ENCODE measurements around the gene ZNF454.

Gene ZNF454

GRCh38 chr5:178940569-178941360 is at the start of gene ZNF454:
Gene ZNF454, plus strand, starts transcription at chr5:178941198. Its CDS starts 1,594 bp downstream, at chr5:178942792.
- DNase-seq: no peak

DNA sequence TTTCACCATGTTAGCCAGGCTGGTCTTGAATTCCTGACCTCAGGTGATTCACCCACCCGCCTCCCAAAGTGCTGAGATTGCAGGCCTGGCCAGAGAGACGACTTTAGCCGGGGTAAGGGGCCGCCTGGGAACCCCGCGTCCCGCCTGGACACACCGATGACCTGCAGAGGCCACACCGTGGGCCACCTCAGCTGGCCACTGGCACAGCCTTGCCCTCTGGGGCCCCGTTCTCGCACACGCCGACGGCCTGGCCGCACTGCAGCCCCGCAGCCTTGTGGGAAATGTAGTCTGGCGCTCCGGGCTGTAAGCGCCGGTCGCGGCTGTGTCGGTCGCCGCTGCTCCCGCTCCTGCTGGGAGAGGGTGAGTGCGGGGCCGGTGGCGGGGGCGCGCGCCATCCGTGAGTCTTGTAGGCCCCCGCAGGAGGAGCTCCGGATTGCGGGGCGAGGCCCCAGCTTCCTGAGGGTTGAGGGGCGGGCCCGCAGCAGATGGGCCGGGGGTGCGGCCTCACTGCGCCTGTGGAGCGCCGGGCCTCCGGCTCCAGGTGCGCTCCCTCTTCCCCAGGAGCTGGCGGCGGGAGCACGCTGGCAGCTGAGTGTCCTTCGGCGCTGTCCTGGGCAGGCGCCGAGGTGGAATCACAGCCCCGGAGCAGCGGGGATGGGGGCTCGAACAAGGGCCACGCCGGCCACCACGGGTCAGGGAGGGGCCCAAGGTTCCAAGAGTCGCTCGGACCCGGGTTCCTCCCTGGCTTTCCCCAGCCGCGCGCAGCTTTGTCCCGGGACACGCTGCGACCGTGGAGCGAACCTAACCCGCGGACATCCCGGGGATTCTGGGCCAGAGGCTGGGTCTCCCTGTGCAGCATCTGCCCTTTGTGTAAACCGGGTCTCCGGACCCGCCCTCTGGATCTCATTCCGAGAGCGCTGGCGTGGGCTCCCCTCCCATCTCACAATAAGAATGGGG is 45.1 kb upstream of the ZNF454 start, which contains the start of gene ZFP2:
ZFP2 (plus strand) TSS at position 299 of the 957 bp plus-strand sequence. CDS start 35,401 bp downstream, outside the sequence.
- peak; percentile 46 to 59 for DNase-seq

DNA sequence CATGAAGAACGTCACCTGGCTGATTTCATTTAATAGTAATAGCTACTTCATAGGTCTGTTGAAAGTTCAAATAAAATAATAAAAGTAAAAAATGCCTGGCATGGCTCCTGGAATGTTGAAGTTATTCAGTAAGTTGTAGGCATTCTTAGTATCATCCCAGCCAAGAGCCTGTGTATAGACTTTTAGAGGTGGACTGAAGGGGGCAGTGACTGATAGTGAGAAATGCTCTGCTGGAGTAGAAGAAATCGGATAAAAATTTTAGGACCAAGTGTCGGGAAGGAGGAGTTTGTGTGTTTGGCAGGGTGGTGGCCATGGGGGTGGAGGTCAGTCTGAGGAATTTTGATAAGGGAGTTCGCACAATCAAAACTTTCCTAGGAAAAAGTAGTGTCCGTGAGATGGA is 41.7 kb upstream of the ZNF454 start:
- DNase-seq: no peak

- DNase-seq: no peak
Observed at GRCh38 chr5:178902849-178903248, 38.1 kb upstream of the ZNF454 start.

DNA sequence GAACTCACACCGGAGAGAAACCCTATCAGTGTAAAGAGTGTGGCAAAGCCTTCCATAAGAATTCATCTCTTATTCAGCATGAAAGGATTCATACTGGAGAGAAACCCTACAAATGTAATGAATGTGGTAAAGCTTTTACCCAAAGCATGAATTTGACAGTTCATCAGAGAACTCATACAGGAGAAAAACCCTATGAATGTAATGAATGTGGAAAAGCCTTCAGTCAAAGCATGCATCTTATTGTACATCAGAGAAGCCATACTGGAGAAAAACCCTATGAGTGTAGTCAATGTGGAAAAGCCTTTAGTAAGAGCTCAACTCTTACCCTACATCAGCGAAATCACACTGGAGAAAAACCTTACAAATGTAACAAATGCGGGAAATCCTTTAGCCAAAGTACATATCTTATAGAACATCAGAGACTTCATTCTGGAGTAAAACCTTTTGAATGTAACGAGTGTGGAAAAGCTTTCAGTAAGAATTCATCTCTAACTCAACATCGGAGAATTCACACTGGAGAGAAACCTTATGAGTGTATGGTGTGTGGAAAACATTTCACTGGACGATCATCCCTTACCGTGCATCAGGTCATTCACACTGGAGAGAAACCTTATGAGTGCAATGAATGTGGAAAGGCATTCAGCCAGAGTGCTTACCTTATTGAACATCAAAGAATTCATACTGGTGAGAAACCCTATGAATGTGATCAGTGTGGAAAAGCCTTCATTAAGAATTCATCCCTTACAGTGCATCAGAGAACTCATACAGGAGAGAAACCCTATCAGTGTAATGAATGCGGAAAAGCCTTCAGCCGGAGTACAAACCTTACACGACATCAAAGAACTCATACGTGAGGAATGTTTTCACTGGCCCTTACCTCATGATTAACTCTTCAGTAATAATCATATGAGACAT is 8.9 kb upstream of the ZNF454 start:
- no peak for DNase-seq

GRCh38 chr5:178941361-178941760 is 363 bp downstream of the ZNF454 start:
- DNase-seq: no peak

DNA sequence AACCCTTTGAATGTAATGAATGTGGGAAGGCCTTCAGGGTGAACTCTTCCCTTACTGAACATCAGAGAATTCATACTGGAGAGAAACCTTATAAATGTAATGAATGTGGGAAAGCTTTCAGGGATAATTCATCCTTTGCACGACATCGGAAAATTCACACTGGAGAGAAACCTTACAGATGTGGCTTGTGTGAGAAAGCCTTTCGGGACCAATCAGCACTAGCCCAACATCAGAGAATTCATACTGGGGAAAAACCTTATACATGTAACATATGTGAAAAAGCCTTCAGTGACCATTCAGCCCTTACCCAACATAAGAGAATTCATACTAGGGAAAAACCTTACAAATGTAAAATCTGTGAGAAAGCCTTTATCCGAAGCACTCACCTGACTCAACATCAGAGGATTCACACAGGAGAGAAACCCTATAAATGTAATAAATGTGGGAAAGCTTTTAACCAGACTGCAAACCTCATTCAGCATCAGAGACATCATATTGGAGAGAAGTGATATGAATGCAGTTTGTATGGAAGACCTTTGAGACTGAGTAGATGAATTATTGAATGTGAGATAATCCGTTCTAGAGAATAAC is 24.6 kb downstream of the ZNF454 start:
- DNase-seq: no peak

- no peak for DNase-seq
Observed at GRCh38 chr5:178981381-178981780, 40.4 kb downstream of the ZNF454 start.

DNA sequence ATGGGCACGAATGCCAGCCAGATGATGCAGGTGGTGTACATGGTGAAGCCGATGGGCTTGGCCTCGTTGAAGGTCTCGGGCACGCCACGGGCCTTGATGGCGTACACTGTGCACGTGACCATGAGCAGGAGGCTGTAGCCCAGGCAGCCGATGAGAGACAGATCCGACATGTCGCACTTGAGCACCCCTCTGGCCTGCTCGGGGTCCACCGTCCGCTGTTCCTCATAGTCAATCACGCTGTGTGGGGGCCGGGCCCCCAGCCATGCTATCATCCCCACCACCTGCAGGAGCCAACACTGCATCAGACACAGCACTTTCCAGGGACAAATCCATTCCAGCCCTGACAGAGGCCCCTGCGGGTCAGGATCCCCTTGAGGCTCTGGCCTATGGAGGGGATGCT is 41.9 kb downstream of the ZNF454 start:
- DNase-seq: no peak

GRCh38 chr5:178983728-178984127 is 42.7 kb downstream of the ZNF454 start:
- DNase-seq: no peak

GRCh38 chr5:178984145-178985072 is 43.4 kb downstream of the ZNF454 start:
- DNase-seq: no peak

DNA sequence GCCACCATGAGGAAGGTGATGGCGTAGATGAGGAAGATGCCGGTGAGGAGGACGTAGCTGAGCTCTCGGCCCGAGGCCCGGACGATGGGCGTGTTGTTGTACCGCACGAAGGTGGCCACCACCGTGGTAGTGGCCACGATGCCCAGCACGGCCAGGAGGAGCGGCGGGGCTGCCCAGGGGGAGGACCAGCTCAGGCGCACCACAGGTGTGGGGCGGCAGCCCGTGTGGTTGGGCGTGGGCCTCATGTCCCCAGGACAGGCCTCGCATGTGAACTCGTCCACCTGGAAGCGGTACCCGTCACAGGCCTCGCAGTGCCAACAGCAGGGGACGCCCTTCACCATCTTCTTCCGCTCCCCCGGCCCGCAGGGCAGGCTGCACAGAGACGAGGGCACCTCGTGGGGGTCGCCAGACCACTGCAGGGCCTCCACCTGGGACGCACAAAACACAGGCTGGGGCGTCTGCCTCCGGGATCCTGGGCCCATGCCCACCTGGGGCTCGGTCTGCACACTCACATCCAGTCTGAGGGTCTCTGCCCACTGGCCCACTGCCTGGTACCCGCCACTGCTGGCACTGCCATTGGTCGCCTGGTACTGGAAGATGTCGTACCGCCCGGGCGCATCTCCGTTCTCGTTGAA is 45.4 kb downstream of the ZNF454 start:
- DNase-seq: no peak

GRCh38 chr5:178988436-178989220 is 47.6 kb downstream of the ZNF454 start:
- no peak for DNase-seq

GRCh38 chr5:178989311-178989710 is 48.3 kb downstream of the ZNF454 start:
- DNase-seq: no peak

DNA sequence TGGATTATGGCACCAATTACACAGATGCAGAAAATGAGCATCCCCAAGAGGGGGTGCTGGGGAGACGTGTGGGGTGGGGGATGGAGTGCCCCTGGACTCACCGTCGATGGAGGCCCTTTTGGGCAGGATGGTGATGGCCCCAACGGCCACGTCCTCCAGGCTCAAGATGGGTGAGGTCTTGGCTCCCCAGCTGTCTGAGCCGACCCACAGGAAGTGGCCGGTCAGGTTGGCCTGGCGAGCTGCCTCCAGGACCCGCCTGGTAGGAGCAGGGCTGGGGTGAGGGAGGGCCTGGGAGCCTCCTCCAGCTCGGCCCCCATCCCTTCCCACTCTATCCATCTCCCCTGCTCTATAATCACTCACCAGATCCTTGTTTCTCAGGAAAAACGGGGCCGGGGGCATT is 49.5 kb downstream of the ZNF454 start:
- DNase-seq: no peak

DNA sequence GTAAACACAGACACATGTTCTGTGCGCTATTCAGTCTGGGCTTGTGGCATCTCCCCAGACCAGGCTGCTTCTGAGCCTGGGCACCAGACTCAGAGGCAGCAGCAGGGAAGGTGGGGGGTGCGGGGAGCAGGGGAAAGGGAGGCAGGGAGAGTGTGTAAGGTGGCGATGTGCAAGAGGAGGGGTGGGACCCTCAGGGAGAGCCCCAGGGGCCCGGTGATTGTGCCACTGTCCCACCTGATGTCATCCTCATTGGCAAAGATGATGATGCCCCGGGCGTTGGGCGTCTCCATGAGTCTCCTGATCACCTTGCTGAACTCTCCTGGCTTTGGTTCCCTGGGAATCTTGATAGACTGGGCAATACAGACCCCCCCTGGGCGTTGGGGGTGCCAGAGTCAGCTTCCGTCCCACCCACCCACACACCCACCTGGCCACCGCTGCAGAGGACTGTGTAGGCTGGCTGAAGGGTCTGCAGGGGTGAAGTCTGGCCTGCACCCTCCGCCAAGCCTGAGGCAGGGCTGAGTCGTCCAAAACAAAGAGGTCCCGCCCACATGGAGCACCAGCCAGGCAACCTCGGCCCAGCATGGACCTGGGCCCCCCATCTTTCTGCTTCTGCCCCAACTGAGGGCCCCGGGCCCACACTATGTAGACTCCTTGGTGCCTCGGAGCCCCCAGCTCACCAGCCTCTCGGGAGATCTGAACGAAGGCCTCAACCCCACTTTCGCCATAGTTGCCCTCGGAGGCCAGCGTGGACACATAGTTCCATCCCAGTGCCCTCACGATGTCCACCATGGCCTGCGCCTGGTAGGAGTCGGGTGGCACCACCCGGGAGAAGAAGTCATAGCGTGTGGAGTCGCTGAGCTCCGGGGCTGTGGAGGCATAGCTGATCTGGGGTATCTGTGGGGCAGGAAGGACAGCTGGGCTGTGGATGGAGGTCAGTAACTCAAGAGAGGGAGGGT is 50.5 kb downstream of the ZNF454 start:
- no peak for DNase-seq

DNA sequence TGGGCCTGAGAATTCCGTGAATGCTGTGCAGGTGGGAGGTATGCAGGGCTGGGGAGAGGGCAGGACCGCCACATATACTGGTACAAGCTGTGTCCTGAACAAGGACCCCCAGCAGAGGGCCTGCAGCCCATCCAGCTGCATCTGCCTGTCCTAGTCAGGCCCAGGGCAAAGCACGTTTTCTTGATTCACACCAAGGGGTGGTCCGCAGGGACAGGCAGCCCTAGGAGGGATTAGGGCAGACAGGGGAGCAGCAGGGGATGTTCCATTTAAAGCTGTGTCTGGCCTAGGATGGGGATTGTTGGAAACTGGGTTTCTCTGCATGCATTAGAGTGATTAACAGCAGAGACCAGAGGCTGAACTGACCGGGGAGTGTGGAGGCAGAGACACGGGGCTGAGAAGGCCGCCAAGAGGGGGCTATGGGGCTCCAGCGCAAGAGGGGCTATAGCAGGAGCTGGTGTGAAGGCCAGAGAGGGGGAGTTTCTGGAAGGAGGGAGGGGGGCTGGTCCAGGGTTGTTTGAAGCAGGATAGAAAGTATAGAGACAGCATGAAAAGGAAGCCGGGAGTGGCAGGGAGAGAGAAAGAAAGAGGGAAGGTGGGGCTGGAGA is 51.4 kb downstream of the ZNF454 start:
- DNase-seq: no peak

DNA sequence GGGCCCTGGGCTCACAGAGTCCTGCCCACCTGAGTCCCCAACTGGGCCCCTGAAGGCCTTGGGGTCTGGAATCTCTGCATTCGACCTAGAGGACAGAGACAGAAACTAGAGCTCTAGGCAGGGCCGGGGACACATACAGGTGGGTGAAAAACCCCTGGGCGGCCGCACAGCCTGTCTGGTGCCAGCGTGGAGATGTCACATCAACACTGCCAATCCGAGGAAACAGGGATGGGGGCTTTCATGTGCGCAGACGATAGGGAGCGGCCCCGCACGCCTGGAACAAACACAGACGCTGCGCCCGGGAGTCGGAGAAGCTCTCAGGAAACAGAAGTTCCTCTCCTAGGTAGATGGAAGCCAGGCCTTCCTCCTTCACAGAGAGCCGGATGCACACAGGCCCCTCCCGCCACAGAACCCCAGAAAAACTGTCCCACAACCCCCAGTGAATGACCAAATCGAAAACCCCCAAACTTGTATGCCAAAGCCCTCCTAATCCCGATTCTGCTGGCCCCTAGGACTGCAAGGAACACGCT is 52.3 kb downstream of the ZNF454 start:
- DNase-seq: no peak

Data from activated T-cell treated with anti-CD3 and anti-CD28 coated beads, Interleukin-2, amount 50 U/mL, for 48 hours (primary cell).